Mammary epithelial cell (primary cell): ENCODE results near the gene TMEM219.

Source experiments
- EZH2 ChIP-seq: IDR thresholded peaks from 2 replicates; pipeline ENCODE4 v1.6.1; 2012; ENCODE audit warnings: low read length, inconsistent platforms, borderline replicate concordance
- TF ChIP-seq, protein P1 (sequence below), 2 donors: IDR thresholded peaks in 1 of 2; conservative IDR thresholded peaks in 1 of 2; 2 replicates each; pipeline ENCODE4 v1.5.1; 2011 to 2012; ENCODE audit warnings: inconsistent platforms in 2 of 2, low read length in 2 of 2, mild to moderate bottlenecking in 2 of 2, control low read depth in 1 of 2, low read depth in 1 of 2; ENCODE audit not compliant: insufficient read depth in 1 of 2; ENCODE audit errors: extremely low read depth in 1 of 2

DNA sequence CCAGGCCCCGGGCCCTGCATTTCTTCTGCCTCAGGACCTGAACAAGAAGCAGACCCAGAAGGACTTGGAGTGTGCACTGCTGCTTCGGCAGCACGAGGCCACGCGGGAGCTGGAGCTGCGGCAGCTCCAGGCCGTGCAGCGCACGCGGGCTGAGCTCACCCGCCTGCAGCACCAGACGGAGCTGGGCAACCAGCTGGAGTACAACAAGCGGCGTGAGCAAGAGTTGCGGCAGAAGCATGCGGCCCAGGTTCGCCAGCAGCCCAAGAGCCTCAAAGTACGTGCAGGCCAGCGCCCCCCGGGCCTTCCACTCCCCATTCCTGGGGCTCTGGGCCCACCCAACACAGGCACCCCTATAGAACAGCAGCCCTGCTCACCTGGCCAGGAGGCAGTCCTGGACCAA lies 24.4 kb downstream of the TMEM219 start:
- TF ChIP-seq, protein P1, sequence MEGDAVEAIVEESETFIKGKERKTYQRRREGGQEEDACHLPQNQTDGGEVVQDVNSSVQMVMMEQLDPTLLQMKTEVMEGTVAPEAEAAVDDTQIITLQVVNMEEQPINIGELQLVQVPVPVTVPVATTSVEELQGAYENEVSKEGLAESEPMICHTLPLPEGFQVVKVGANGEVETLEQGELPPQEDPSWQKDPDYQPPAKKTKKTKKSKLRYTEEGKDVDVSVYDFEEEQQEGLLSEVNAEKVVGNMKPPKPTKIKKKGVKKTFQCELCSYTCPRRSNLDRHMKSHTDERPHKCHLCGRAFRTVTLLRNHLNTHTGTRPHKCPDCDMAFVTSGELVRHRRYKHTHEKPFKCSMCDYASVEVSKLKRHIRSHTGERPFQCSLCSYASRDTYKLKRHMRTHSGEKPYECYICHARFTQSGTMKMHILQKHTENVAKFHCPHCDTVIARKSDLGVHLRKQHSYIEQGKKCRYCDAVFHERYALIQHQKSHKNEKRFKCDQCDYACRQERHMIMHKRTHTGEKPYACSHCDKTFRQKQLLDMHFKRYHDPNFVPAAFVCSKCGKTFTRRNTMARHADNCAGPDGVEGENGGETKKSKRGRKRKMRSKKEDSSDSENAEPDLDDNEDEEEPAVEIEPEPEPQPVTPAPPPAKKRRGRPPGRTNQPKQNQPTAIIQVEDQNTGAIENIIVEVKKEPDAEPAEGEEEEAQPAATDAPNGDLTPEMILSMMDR (conservative IDR thresholded peaks at IDR 0.05 in 1 of 2, IDR thresholded peaks at IDR 0.05 in 1 of 2; ENCODE audit: extremely low read depth in 1 of 2, insufficient read depth in 1 of 2, low read depth in 1 of 2, low read length in 2 of 2), result no peak
- TF ChIP-seq EZH2, result no peak
